OCI-LY3 (cell line): ENCODE results near the gene CHD1.

Experiments
- EZH2phosphoT487 ChIP-seq: fragments of 200-600 bp; shearing (Covaris generic); IDR thresholded peaks from 2 replicates; pipeline ENCODE4 v1.6.1; 2018; ENCODE audit warnings: antibody characterized with exemption, mixed run types, low read depth
- TF ChIP-seq, protein P1 (sequence below): fragments of 200-600, 300-600 bp; sonication (generic); IDR thresholded peaks from 2 replicates; pipeline ENCODE4 v1.5.1; 2014; ENCODE audit warnings: antibody characterized with exemption, low read length, low read depth

DNA sequence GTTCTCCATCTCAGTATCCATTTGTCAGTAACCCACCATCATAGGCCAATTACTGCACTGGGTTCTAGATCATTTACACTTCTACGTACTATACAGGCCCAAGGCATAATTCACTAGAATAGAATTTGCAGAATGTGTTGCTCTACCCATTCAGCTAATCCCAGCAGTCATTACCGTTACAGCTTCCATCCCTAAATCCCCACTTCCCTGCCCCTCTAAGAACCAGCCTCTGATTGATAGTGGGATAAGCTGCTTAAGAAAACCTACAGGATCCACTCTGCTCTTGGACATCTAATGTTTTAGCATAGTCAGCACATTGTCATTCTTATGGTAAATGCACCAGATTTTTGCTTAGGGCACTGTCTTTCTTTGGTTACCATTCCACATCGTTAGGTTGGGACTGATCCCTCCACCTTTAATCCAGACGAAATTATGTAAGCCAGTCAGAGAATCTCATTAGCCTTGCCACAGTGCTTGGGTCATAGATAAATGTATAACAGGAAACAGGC, 39.3 kb upstream of the CHD1 start:
- TF ChIP-seq, protein P1, sequence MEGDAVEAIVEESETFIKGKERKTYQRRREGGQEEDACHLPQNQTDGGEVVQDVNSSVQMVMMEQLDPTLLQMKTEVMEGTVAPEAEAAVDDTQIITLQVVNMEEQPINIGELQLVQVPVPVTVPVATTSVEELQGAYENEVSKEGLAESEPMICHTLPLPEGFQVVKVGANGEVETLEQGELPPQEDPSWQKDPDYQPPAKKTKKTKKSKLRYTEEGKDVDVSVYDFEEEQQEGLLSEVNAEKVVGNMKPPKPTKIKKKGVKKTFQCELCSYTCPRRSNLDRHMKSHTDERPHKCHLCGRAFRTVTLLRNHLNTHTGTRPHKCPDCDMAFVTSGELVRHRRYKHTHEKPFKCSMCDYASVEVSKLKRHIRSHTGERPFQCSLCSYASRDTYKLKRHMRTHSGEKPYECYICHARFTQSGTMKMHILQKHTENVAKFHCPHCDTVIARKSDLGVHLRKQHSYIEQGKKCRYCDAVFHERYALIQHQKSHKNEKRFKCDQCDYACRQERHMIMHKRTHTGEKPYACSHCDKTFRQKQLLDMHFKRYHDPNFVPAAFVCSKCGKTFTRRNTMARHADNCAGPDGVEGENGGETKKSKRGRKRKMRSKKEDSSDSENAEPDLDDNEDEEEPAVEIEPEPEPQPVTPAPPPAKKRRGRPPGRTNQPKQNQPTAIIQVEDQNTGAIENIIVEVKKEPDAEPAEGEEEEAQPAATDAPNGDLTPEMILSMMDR, result no peak
- no peak for TF ChIP-seq EZH2phosphoT487
